Measurements from ENCODE around the gene DGKH.

DNA sequence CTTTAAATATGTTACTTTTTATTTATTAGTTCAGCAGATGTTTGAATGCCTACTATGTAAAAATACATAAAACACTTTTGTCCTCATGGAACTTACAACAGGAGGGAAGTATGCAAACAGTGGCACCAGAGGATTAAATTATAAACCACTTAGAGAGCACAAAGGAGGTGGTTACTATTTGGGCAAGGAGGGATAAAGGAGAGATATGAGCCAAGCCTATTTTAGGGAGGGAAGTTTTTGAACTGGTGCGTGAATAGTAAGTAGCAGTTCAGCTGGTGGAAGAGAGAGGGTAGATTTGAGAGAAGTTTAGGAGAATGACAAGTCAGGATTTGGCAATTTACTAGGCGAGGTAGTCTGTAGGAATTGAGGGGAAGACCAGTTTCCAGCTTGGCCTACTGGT is 232.1 kb downstream of the DGKH start:
- TF ChIP-seq CTCF (IDR thresholded peaks at IDR 0.05; ENCODE audit: poor library complexity): no peak
- TF ChIP-seq EZH2 (IDR thresholded peaks at IDR 0.05; ENCODE audit: borderline replicate concordance): no peak
- TF ChIP-seq EZH2phosphoT487 (IDR thresholded peaks at IDR 0.05; ENCODE audit: low read depth, severe bottlenecking, unreplicated experiment): no peak
